H1 (cell line): ENCODE results near the gene KCNJ5. TPM values are rescaled to one million over a fixed set of nuclear protein-coding genes. Genes with fewer than 3 reads are reported as not detected.

Source experiments
- CTCF ChIA-PET: fragments of 300-600 bp; sonication (Branson Sonifier 250); formaldehyde crosslinking; loops from one replicate; lab custom pipeline; 2021; ENCODE audit not compliant: partially characterized antibody; lab: Charles Lee
- POLR2A ChIA-PET: fragments of 300-600 bp; sonication (Branson Sonifier 250); formaldehyde crosslinking; loops from one replicate; lab custom pipeline; 2021; ENCODE audit warnings: inconsistent platforms; ENCODE audit not compliant: partially characterized antibody; lab: Charles Lee
- DNase-seq, 2 experiments: peaks; one replicate each; pipeline versions ENCODE4 v3.0.0 to v3.0.0-alpha.2; 2010 to 2022; ENCODE audit warnings: low spot score in 2 of 2, low read depth in 1 of 2, mixed read lengths in 1 of 2
- FAIRE-seq: peaks from 2 replicates; lab custom pipeline; 2011; peaks lifted over from hg19 to GRCh38; lab: Jason Lieb, UNC
- H2AFZ ChIP-seq: 2 replicates; pipeline ENCODE4 v1.8.1; 2012; ENCODE audit warnings: low read length, inconsistent platforms
- H2AK5ac ChIP-seq: 2 replicates; pipeline ENCODE4 v1.6.1; 2013; ENCODE audit warnings: low read depth, low read length
- H2BK120ac ChIP-seq: replicated peaks from 2 replicates; pipeline ENCODE3; 2013; ENCODE audit warnings: low read depth, low read length, inconsistent platforms
- H2BK12ac ChIP-seq: 2 replicates; pipeline ENCODE4 v1.6.1; 2013; ENCODE audit warnings: low read depth, low read length
- H2BK15ac ChIP-seq: 2 replicates; pipeline ENCODE4 v1.6.1; 2013; ENCODE audit warnings: low read length
- H2BK20ac ChIP-seq: 2 replicates; pipeline ENCODE4 v1.6.1; 2013; ENCODE audit warnings: low read length
- H2BK5ac ChIP-seq: 2 replicates; pipeline ENCODE4 v1.6.1; 2013; ENCODE audit warnings: low read depth, low read length
- H3K14ac ChIP-seq: 2 replicates; pipeline ENCODE4 v1.6.1; 2013; ENCODE audit warnings: inconsistent platforms; ENCODE audit not compliant: insufficient read length
- H3K18ac ChIP-seq: 2 replicates; pipeline ENCODE4 v1.6.1; 2013; ENCODE audit warnings: low read length; ENCODE audit errors: extremely low read depth
- H3K23ac ChIP-seq: 2 replicates; pipeline ENCODE4 v1.6.1; 2013; ENCODE audit warnings: inconsistent platforms; ENCODE audit not compliant: insufficient read length
- H3K23me2 ChIP-seq: 2 replicates; pipeline ENCODE4 v1.6.1; 2013; ENCODE audit warnings: low read depth, low read length
- H3K27ac ChIP-seq: 2 replicates; pipeline ENCODE4 v1.6.1; 2011; ENCODE audit warnings: low read depth, low read length, inconsistent platforms
- H3K27me3 ChIP-seq, 4 experiments: replicated peaks in 1 of 4; 1 replicate in 1 of 4; 2 replicates in 3 of 4; pipeline versions ENCODE4 v1.6.1 to v1.8.1; 2011 to 2013; ENCODE audit warnings: low read length in 3 of 4, mild to moderate bottlenecking in 3 of 4, inconsistent platforms in 2 of 4, mixed read lengths in 2 of 4, moderate library complexity in 1 of 4; ENCODE audit not compliant: control insufficient read depth in 3 of 4, insufficient read depth in 3 of 4; ENCODE audit errors: extremely low read depth in 1 of 4
- H3K36me3 ChIP-seq, 4 experiments: 2 replicates each; pipeline versions ENCODE4 v1.6.1 to v1.8.1; 2011 to 2013; ENCODE audit warnings: mild to moderate bottlenecking in 4 of 4, low read length in 3 of 4, moderate library complexity in 2 of 4, control low read depth in 1 of 4, inconsistent platforms in 1 of 4; ENCODE audit not compliant: insufficient read depth in 4 of 4, control insufficient read depth in 2 of 4
- H3K4ac ChIP-seq: replicated peaks from 2 replicates; pipeline ENCODE3; 2013; ENCODE audit warnings: low read length, low read depth, mixed read lengths, inconsistent platforms; ENCODE audit not compliant: insufficient read length
- H3K4me1 ChIP-seq, 4 experiments: replicated peaks in 1 of 4; 1 replicate in 1 of 4; 2 replicates in 3 of 4; pipeline versions ENCODE4 v1.6.1 to v1.8.1; 2011 to 2013; ENCODE audit warnings: low read length in 3 of 4, inconsistent platforms in 2 of 4, mixed read lengths in 1 of 4; ENCODE audit not compliant: insufficient read depth in 4 of 4, control insufficient read depth in 3 of 4
- H3K4me2 ChIP-seq, 2 experiments: 2 replicates each; pipeline versions ENCODE4 v1.6.1 to v1.8.1; 2011 to 2013; ENCODE audit warnings: low read depth in 2 of 2, low read length in 2 of 2, control low read depth in 1 of 2, inconsistent platforms in 1 of 2, mild to moderate bottlenecking in 1 of 2; ENCODE audit not compliant: insufficient read depth in 1 of 2
- H3K4me3 ChIP-seq, 4 experiments: fragments of 200-600, 300-600 bp in 1 of 4; sonication (generic), shearing (Covaris generic), sonication (Bioruptor Twin) in 1 of 4; 2 replicates each; pipeline versions ENCODE4 v1.5.1 to v1.8.1; 2011 to 2016; ENCODE audit warnings: low read length in 4 of 4, low read depth in 3 of 4, control low read depth in 2 of 4, inconsistent platforms in 2 of 4, mild to moderate bottlenecking in 2 of 4, mixed read lengths in 1 of 4, moderate library complexity in 1 of 4; ENCODE audit not compliant: insufficient read depth in 2 of 4; ENCODE audit errors: extremely low read depth in 1 of 4
- H3K56ac ChIP-seq: replicated peaks from 2 replicates; pipeline ENCODE3; 2013; ENCODE audit warnings: low read depth, mild to moderate bottlenecking, mixed read lengths, low read length, inconsistent platforms; ENCODE audit not compliant: insufficient read length
- H3K79me1 ChIP-seq: 2 replicates; pipeline ENCODE4 v1.6.1; 2013; ENCODE audit warnings: low read depth, low read length, control low read depth
- H3K79me2 ChIP-seq, 2 experiments: 2 replicates each; pipeline versions ENCODE4 v1.6.1 to v1.8.1; 2012 to 2013; ENCODE audit warnings: low read length in 2 of 2, mild to moderate bottlenecking in 2 of 2, inconsistent platforms in 1 of 2; ENCODE audit not compliant: insufficient read depth in 2 of 2, control insufficient read depth in 1 of 2
- H3K9ac ChIP-seq, 4 experiments: replicated peaks in 1 of 4; 1 replicate in 1 of 4; 2 replicates in 3 of 4; pipeline versions ENCODE4 v1.6.1 to v1.8.1; 2011 to 2013; ENCODE audit warnings: low read depth in 3 of 4, low read length in 3 of 4, control low read depth in 2 of 4, mild to moderate bottlenecking in 2 of 4, moderate library complexity in 2 of 4, inconsistent platforms in 1 of 4; ENCODE audit errors: extremely low read depth in 1 of 4
- H3K9me3 ChIP-seq, 2 experiments: 2 replicates each; pipeline versions ENCODE4 v1.6.1 to v1.8.1; 2012 to 2013; ENCODE audit warnings: mild to moderate bottlenecking in 2 of 2, moderate library complexity in 2 of 2, control low read depth in 1 of 2, inconsistent platforms in 1 of 2, low read depth in 1 of 2, low read length in 1 of 2, mixed read lengths in 1 of 2; ENCODE audit not compliant: insufficient read depth in 2 of 2
- H4K20me1 ChIP-seq, 2 experiments: replicated peaks in 1 of 2; 2 replicates each; pipeline versions ENCODE3 to v1.8.1; 2011 to 2013; ENCODE audit warnings: inconsistent platforms in 2 of 2, low read length in 2 of 2, mild to moderate bottlenecking in 1 of 2; ENCODE audit not compliant: insufficient read depth in 2 of 2, control insufficient read depth in 1 of 2
- H4K5ac ChIP-seq: 2 replicates; pipeline ENCODE4 v1.6.1; 2013; ENCODE audit warnings: low read length, low read depth, mixed read lengths, inconsistent platforms; ENCODE audit not compliant: insufficient read length
- H4K8ac ChIP-seq: 2 replicates; pipeline ENCODE4 v1.8.0; 2013; ENCODE audit warnings: mild to moderate bottlenecking, moderate library complexity, low read length, inconsistent platforms; ENCODE audit not compliant: insufficient read depth; ENCODE audit errors: extremely low read depth
- H4K91ac ChIP-seq: replicated peaks from 2 replicates; pipeline ENCODE3; 2013; ENCODE audit warnings: low read length, mixed read lengths, inconsistent platforms; ENCODE audit not compliant: insufficient read length
- RNF2 ChIP-seq: fragments of 200-900, 300-1000 bp; sonication (generic); IDR thresholded peaks from 2 replicates; pipeline ENCODE4 v1.7.1; 2016; ENCODE audit warnings: borderline replicate concordance, low read depth, mild to moderate bottlenecking, antibody characterized with exemption, low read length; ENCODE audit not compliant: poor library complexity, severe bottlenecking; ENCODE audit errors: missing control alignments
- WGBS, 2 experiments: shearing (Covaris generic) in 1 of 2; methylation state at CpG; one replicate each; pipeline versions ENCODE4 v1.1.6 to v1.1.7; 2013 to 2015; ENCODE audit warnings: low lambda C conversion rate in 2 of 2, mixed read lengths in 2 of 2, inconsistent platforms in 1 of 2, low coverage in 1 of 2, missing lambda C conversion rate in 1 of 2; ENCODE audit not compliant: insufficient replicate concordance in 2 of 2, insufficient coverage in 1 of 2, insufficient read length in 1 of 2; ENCODE audit errors: extremely low coverage in 1 of 2, missing lambda C conversion rate in 1 of 2; 5-methylcytosine and 5-hydroxymethylcytosine counted together
- polyA plus RNA-seq, 7 experiments: library from polyadenylated mRNA; depleted of rRNA in 3 of 7; stranded (reverse) in 5 of 7; unstranded in 2 of 7; fragments of >200 nt in 5 of 7; fragments of 200-250 nt in 2 of 7; gene quantifications; 1 replicate in 5 of 7; 2 replicates in 1 of 7; 4 replicates in 1 of 7; pipeline versions ENCODE4 v1.2.1 to v1.2.3, GENCODE V29; 2011 to 2013; ENCODE audit warnings: missing spikeins in 2 of 7, mixed read lengths in 2 of 7
- total RNA-seq: library from RNA; stranded (reverse); fragmentation: NEBNext Ultra II Directional; extraction: Animal tissue kit (Norgen Biotek cat#: 25700); gene quantifications from 2 replicates; pipeline ENCODE4 v1.2.1, GENCODE V29; 2021

The KCNJ5 gene
- total and polyA plus RNA-seq, 2 of the 8 experiments (the other 6 are each of a cell fraction or from before 2014, with no cell fraction given), result 0.05 TPM; not detected in 1

DNA sequence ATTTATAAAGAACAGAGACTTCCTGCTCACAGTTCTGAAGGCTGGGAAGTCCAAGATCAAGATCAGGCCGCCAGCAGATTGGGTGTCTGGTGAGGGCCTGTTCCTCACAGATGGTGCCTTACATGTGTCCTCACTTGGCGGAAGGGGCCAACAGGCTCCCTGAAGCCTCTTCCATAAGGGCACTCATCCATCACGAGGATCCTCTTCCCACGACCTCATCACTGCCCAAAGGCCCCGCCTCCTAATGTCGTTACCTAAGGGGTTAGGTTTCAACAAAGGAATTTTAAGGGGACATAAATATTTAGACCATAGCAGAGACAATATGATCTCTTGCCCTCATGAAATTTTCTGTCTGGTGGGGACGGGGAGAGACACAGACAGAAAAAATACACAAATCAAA lies 32.9 kb downstream of the KCNJ5 start:
- Histone ChIP-seq H4K91ac (no peak overlapping the region), H2AFZ (no peak overlapping the region), H3K27ac (no peak overlapping the region), H3K27me3 (peaks cover 2 to 32% (median 23%) of the 10 kb centered on the region in 4 experiments), H3K4me2 (no peak overlapping the region), H3K23me2 (peaks cover under 1% of the 10 kb centered on the region; the same call in 1 of the 2 replicates), H2BK12ac (no peak overlapping the region), H4K20me1 (no peaks in the 10 kb centered on the region), H3K4me1 (peaks cover 5 to 32% (median 12%) of the 10 kb centered on the region in 4 experiments), H4K5ac (no peak overlapping the region), H3K9me3 (no peaks in the 10 kb centered on the region), H2AK5ac (no peak overlapping the region), H3K9ac (no peak overlapping the region), H3K18ac (no peak overlapping the region), H3K23ac (no peak overlapping the region), H2BK120ac (no peak overlapping the region), H3K4me3 (no peak overlapping the region), H3K14ac (no peak overlapping the region), H2BK20ac (no peak overlapping the region), H3K36me3 (no peaks in the 10 kb centered on the region), H3K56ac (no peak overlapping the region), H3K4ac (no peak overlapping the region), H2BK15ac (no peak overlapping the region), H2BK5ac (no peak overlapping the region), H4K8ac (no peak overlapping the region), H3K79me2 (no peaks in the 10 kb centered on the region), H3K79me1 (no peaks in the 10 kb centered on the region)
- ChIA-PET POLR2A (no interaction called here), CTCF (interaction anchor here (1.2 to 7.8 kb wide), 9 partner anchors 10 to 42 kb away, joined by 3 to 77 read pairs (median 6); no protein-coding TSS in a partner anchor)
- DNase-seq (no peak), FAIRE-seq (no peak)
- 77% methylated on average over 7 of the region's 7 CpGs; no CpG with 5 or more reads in 1 of the 2 experiments for WGBS, 2 experiments
- no peak for TF ChIP-seq RNF2
